Thyroid gland (tissue), 4 donors: ENCODE data around the gene SRP54. TPM values are rescaled to one million over a fixed set of nuclear protein-coding genes. Genes with fewer than 3 reads are reported as not detected.

Experiments used
- DNase-seq, 2 donors: peaks; one replicate each; pipeline ENCODE4 v3.0.0-alpha.2; 2019
- H3K27ac ChIP-seq, 3 donors: fragments of 200-600 bp; sonication (generic); 1 replicate in 2 of 3; 2 replicates in 1 of 3; pipeline ENCODE4 v1.5.1; 2016 to 2019; ENCODE audit warnings: mild to moderate bottlenecking in 1 of 3, moderate library complexity in 1 of 3
- H3K27me3 ChIP-seq: fragments of 200-600 bp; sonication (generic); one replicate; pipeline ENCODE4 v1.5.1; 2019
- H3K36me3 ChIP-seq, 2 donors: fragments of 200-600 bp; sonication (generic); one replicate each; pipeline ENCODE4 v1.5.1; 2016 to 2019
- H3K4me1 ChIP-seq, 2 donors: fragments of 200-600 bp; sonication (generic); one replicate each; pipeline ENCODE4 v1.5.1; 2017 to 2019
- H3K4me3 ChIP-seq, 3 donors: fragments of 200-600 bp; sonication (generic); replicated peaks in 1 of 3; 1 replicate in 2 of 3; 2 replicates in 1 of 3; pipeline ENCODE4 v1.5.1; 2016; ENCODE audit warnings: mild to moderate bottlenecking in 1 of 3
- H3K9me3 ChIP-seq: fragments of 200-600 bp; sonication (generic); one replicate; pipeline ENCODE4 v1.5.1; 2017
- CTCF ChIP-seq, 6 experiments: fragments of 200-600 bp in 3 of 6; fragments of 450-650 bp in 3 of 6; sonication (generic) in 3 of 6; IDR thresholded peaks; one replicate each; pipeline ENCODE4 v1.5.1; 2016 to 2019; ENCODE audit warnings: antibody characterized with exemption in 6 of 6, mild to moderate bottlenecking in 2 of 6, inconsistent platforms in 1 of 6, moderate library complexity in 1 of 6
- POLR2A ChIP-seq, 2 donors: fragments of 450-650 bp; IDR thresholded peaks; one replicate each; pipeline ENCODE4 v1.6.1; 2017; ENCODE audit warnings: antibody characterized with exemption in 2 of 2, mild to moderate bottlenecking in 2 of 2, moderate library complexity in 1 of 2
- WGBS, 2 donors: methylation state at CpG; one replicate each; pipeline ENCODE4 v1.1.5; 2017; 5-methylcytosine and 5-hydroxymethylcytosine counted together
- intact Hi-C: fragments of 100-400 bp; cut with DNase I; formaldehyde crosslinking; loops from one replicate; pipeline ENCODE4 v1.15.1; 2023
- total RNA-seq, 4 donors: library from RNA; depleted of rRNA; stranded (reverse); fragments of >200 nt; gene quantifications; one replicate each; pipeline ENCODE4 v1.2.3, GENCODE V29; 2016

SRP54 gene
- total RNA-seq, 4 donors from 2014 or later, result 58.5 to 122 (median 79.7) TPM

- Histone ChIP-seq H3K4me3 (no peak overlapping the region), H3K9me3 (no peaks in the 10 kb centered on the region), H3K4me1 (no peaks in the 10 kb centered on the region), H3K27ac (no peak overlapping the region), H3K27me3 (no peaks in the 10 kb centered on the region), H3K36me3 (peaks cover 5 to 6% of the 10 kb centered on the region in 2 donors)
- DNase-seq, result no peak
- 95 to 96% methylated on average over 3 of the region's 3 CpGs for WGBS, 2 donors
- intact Hi-C loops, result no loop called here
- TF ChIP-seq CTCF (IDR thresholded peaks at IDR 0.05) (no peak), POLR2A (IDR thresholded peaks at IDR 0.05) (no peak)
These were observed 89.4 kb downstream of the SRP54 start for GRCh38 chr14:35072226-35072625.

- H3K4me1 ChIP-seq, result no peaks in the 10 kb centered on the region
- intact Hi-C loops, result no loop called here
- H3K36me3 ChIP-seq, result peaks cover 9 to 12% of the 10 kb centered on the region in 2 donors
- DNase-seq, result no peak
- 86 to 93% methylated on average over 1 of the region's 1 CpG for WGBS, 2 donors
- H3K27me3 ChIP-seq, result no peaks in the 10 kb centered on the region
- TF ChIP-seq POLR2A (IDR thresholded peaks at IDR 0.05) (no peak), CTCF (IDR thresholded peaks at IDR 0.05) (no peak)
- H3K27ac ChIP-seq, result no peak overlapping the region
- H3K9me3 ChIP-seq, result no peaks in the 10 kb centered on the region
- no peak overlapping the region for H3K4me3 ChIP-seq
These were observed 90.7 kb downstream of the SRP54 start for GRCh38 chr14:35073486-35073885.

GRCh38 chr14:35078082-35078481 lies 95.3 kb downstream of the SRP54 start:
- H3K9me3 ChIP-seq, result no peaks in the 10 kb centered on the region
- intact Hi-C loops, result no loop called here
- TF ChIP-seq POLR2A (IDR thresholded peaks at IDR 0.05), result no peak
- 95 to 100% methylated on average over 2 of the region's 2 CpGs for WGBS, 2 donors
- no peak for DNase-seq
- no peaks in the 10 kb centered on the region for H3K4me1 ChIP-seq
- H3K4me3 ChIP-seq, result no peak overlapping the region
- H3K27me3 ChIP-seq, result no peaks in the 10 kb centered on the region
- no peak overlapping the region for H3K27ac ChIP-seq
- peaks cover 19 to 27% of the 10 kb centered on the region in 2 donors for H3K36me3 ChIP-seq

Other genes with a start within 250 kb of the SRP54 start
- 10 to 100 TPM; 16.7 to 29.8 (median 28.4) TPM for gene BAZ1A, start 107.6 kb upstream of the SRP54 start, total RNA-seq
- 10 to 100 TPM; 36.2 to 55.6 (median 47.2) TPM for gene FAM177A1, start 63.3 kb downstream of the SRP54 start, total RNA-seq
- 10 to 100 TPM; 15.1 to 31.0 (median 24.9) TPM for gene PPP2R3C, start 139.0 kb downstream of the SRP54 start, total RNA-seq
- gene PRORP, start 139.6 kb downstream of the SRP54 start, total RNA-seq, result 10 to 100 TPM; 23.6 to 45.4 (median 42.3) TPM